MM.1S (cell line): ENCODE results near the gene OSBPL8.

ENCODE experiments used
- CTCF ChIP-seq: fragments of 300-600 bp; sonication (generic); IDR thresholded peaks from 2 replicates; pipeline ENCODE4 v1.5.1; 2016; ENCODE audit warnings: antibody characterized with exemption, low read length, mixed read lengths
- EZH2 ChIP-seq: fragments of 300-600 bp; sonication (generic); optimal IDR thresholded peaks from 2 replicates; pipeline ENCODE3; 2017; ENCODE audit warnings: low read depth, mild to moderate bottlenecking, antibody characterized with exemption, low read length, mixed read lengths
- EZH2phosphoT487 ChIP-seq: fragments of 300-600 bp; sonication (generic); IDR thresholded peaks from 2 replicates; pipeline ENCODE4 v1.6.1; 2018; ENCODE audit warnings: antibody characterized with exemption, low read length

GRCh38 chr12:76313299-76313698, 246.3 kb downstream of the OSBPL8 start:
- TF ChIP-seq CTCF (no peak), EZH2 (no peak), EZH2phosphoT487 (no peak)
